K562 (cell line): Measurements from ENCODE around the gene TUBD1. TPM values are rescaled to one million over a fixed set of nuclear protein-coding genes. Genes with fewer than 3 reads are reported as not detected.
A peak's percentile ranks its signal among the peaks of the same experiment; 100 is the strongest.

Source experiments
- ATAC-seq: fragments of 200-7000 bp; cut with Tn5 transposase; 3 replicates; pipeline ENCODE4 v1.9.1; 2020; ENCODE audit warnings: moderate library complexity
- BruUV-seq: library from RNA; stranded (reverse); fragments of 400-500 nt; replicated peaks from 2 replicates; lab custom pipeline; 2021; lab: Mats Ljungman, UMichigan
- CTCF ChIA-PET: fragments of 300-600 bp; formaldehyde crosslinking; extraction: SDS; loops from one replicate; lab custom pipeline; 2021; ENCODE audit warnings: low intra/inter-chr PET ratio; lab: Yijun Ruan, JAX
- POLR2A ChIA-PET: fragments of 300-600, 350-650 bp; sonication (Branson Sonifier 250); formaldehyde crosslinking; extraction: SDS; loops from one replicate; lab custom pipeline; 2021; ENCODE audit warnings: antibody characterized with exemption, inconsistent platforms; lab: Yijun Ruan, JAX
- DNase-seq, 4 experiments: peaks; one replicate each; pipeline versions ENCODE4 v3.0.0 to v3.0.0-alpha.2; 2011 to 2018; ENCODE audit warnings: low spot score in 3 of 4, mixed read lengths in 3 of 4; ENCODE audit errors: extremely low read depth in 1 of 4
- FAIRE-seq: peaks from 2 replicates; lab custom pipeline; 2011; peaks lifted over from hg19 to GRCh38; lab: Jason Lieb, UNC
- H2AFZ ChIP-seq: 2 replicates; pipeline ENCODE4 v1.6.0; 2011; ENCODE audit warnings: low read depth, low read length, control low read depth, inconsistent platforms
- H3K27ac ChIP-seq: fragments of 200-600 bp; 3 replicates; pipeline ENCODE4 v1.8.0; 2011; ENCODE audit warnings: low read depth, mild to moderate bottlenecking, control low read depth, inconsistent platforms, low read length, moderate library complexity, mixed read lengths; ENCODE audit errors: extremely low read depth
- H3K27me3 ChIP-seq, 2 experiments: fragments of 300-600 bp in 1 of 2; 2 replicates in 1 of 2; 3 replicates in 1 of 2; pipeline versions ENCODE4 v1.6.0 to v1.8.0; 2011; ENCODE audit warnings: inconsistent platforms in 2 of 2, low read length in 2 of 2, mild to moderate bottlenecking in 1 of 2, mixed read lengths in 1 of 2, moderate library complexity in 1 of 2; ENCODE audit not compliant: control insufficient read depth in 2 of 2, insufficient read depth in 2 of 2
- H3K36me3 ChIP-seq: fragments of 300-600 bp; 3 replicates; pipeline ENCODE4 v1.8.0; 2011; ENCODE audit warnings: mild to moderate bottlenecking, low read length, inconsistent platforms; ENCODE audit not compliant: control insufficient read depth, insufficient read depth
- H3K4me1 ChIP-seq, 2 experiments: fragments of 200-600 bp in 1 of 2; replicated peaks in 1 of 2; 2 replicates in 1 of 2; 3 replicates in 1 of 2; pipeline versions ENCODE4 v1.5.1 to v1.8.0; 2011; ENCODE audit warnings: inconsistent platforms in 2 of 2, low read length in 2 of 2, mild to moderate bottlenecking in 1 of 2, mixed read lengths in 1 of 2, moderate library complexity in 1 of 2; ENCODE audit not compliant: control insufficient read depth in 2 of 2, insufficient read depth in 2 of 2
- H3K4me2 ChIP-seq: 2 replicates; pipeline ENCODE4 v1.6.1; 2011; ENCODE audit warnings: low read length, control low read depth, inconsistent platforms, mixed read lengths; ENCODE audit not compliant: insufficient read depth
- H3K4me3 ChIP-seq: fragments of 200-600 bp; sonication (generic), shearing (Covaris generic); 2 replicates; pipeline ENCODE4 v1.5.1; 2016; ENCODE audit warnings: control low read depth, inconsistent platforms
- H3K79me2 ChIP-seq: fragments of 200-600 bp; 3 replicates; pipeline ENCODE4 v1.8.0; 2011; ENCODE audit warnings: low read length, inconsistent platforms; ENCODE audit not compliant: control insufficient read depth, insufficient read depth
- H3K9ac ChIP-seq, 2 experiments: 2 replicates each; pipeline versions ENCODE4 v1.6.0 to v1.6.1; 2011; ENCODE audit warnings: low read depth in 2 of 2, low read length in 2 of 2, control low read depth in 1 of 2, inconsistent platforms in 1 of 2, mild to moderate bottlenecking in 1 of 2, mixed read lengths in 1 of 2; ENCODE audit not compliant: insufficient read depth in 1 of 2
- H3K9me1 ChIP-seq: one replicate; pipeline ENCODE4 v1.6.0; 2011; ENCODE audit warnings: inconsistent platforms, mild to moderate bottlenecking, low read length, moderate library complexity; ENCODE audit not compliant: control insufficient read depth, insufficient read depth
- H3K9me3 ChIP-seq: replicated peaks from 2 replicates; pipeline ENCODE4 v1.5.1; 2011; ENCODE audit warnings: low read depth, low read length, inconsistent platforms; ENCODE audit not compliant: control insufficient read depth, insufficient read depth
- H4K20me1 ChIP-seq: replicated peaks from 2 replicates; pipeline ENCODE4 v1.6.1; 2011; ENCODE audit warnings: low read length, inconsistent platforms, mixed read lengths; ENCODE audit not compliant: control insufficient read depth, insufficient read depth
- E2F4 ChIP-seq: sonication (generic); formaldehyde crosslinking; IDR thresholded peaks from 2 replicates; pipeline ENCODE4 v1.8.0; 2022; ENCODE audit warnings: mild to moderate bottlenecking, low read depth, missing genetic modification reagents
- ETS2 ChIP-seq: IDR thresholded peaks from 2 replicates; pipeline ENCODE4 v1.6.1; 2016; ENCODE audit warnings: borderline replicate concordance, missing genetic modification characterization, mild to moderate bottlenecking, moderate library complexity, missing compliant biosample characterization; ENCODE audit not compliant: poor library complexity, severe bottlenecking
- EWSR1 ChIP-seq: fragments of 450-650 bp; IDR thresholded peaks from 2 replicates; pipeline ENCODE4 v1.6.1; 2018; ENCODE audit warnings: borderline replicate concordance, mild to moderate bottlenecking, low read depth, moderate library complexity; ENCODE audit not compliant: partially characterized antibody
- FUS ChIP-seq: fragments of 200-400 bp; formaldehyde crosslinking; optimal IDR thresholded peaks from 2 replicates; pipeline ENCODE3; 2017; ENCODE audit warnings: low read depth, low read length
- IFI16 ChIP-seq: fragments of 250-450 bp; sonication (Bioruptor Pico); IDR thresholded peaks from 2 replicates; pipeline ENCODE4 v2.1.2; 2022; ENCODE audit warnings: mild to moderate bottlenecking, inconsistent platforms
- NFRKB ChIP-seq: fragments of 450-650 bp; IDR thresholded peaks from 2 replicates; pipeline ENCODE4 v1.6.1; 2016; ENCODE audit warnings: low read depth
- ZBTB11 ChIP-seq, 3 experiments: fragments of 200-800 bp in 1 of 3; fragments of 250-450 bp in 1 of 3; fragments of 450-650 bp in 1 of 3; sonication (Bioruptor Pico) in 1 of 3; sonication (Bioruptor generic) in 1 of 3; formaldehyde crosslinking in 1 of 3; IDR thresholded peaks; 2 replicates each; pipeline versions ENCODE4 v1.6.1 to v1.8.0; 2016 to 2022; ENCODE audit warnings: mild to moderate bottlenecking in 2 of 3, missing genetic modification characterization in 2 of 3, missing compliant biosample characterization in 1 of 3, moderate library complexity in 1 of 3
- WGBS: fragments of 100-300 bp; shearing (Covaris generic); methylation state at CpG from one replicate; pipeline ENCODE4 v1.1.6; 2016; ENCODE audit warnings: low coverage, mixed read lengths; ENCODE audit not compliant: insufficient coverage; ENCODE audit errors: missing lambda C conversion rate; 5-methylcytosine and 5-hydroxymethylcytosine counted together
- in situ Hi-C: fragments of 300-500 bp; cut with MboI; formaldehyde crosslinking; loops from 4 replicates; pipeline ENCODE4 v1.15.0; 2018; ENCODE audit warnings: inconsistent platforms, mixed read lengths
- intact Hi-C: fragments of 100-400 bp; cut with micrococcal nuclease; formaldehyde crosslinking; loops from 2 replicates; pipeline ENCODE4 v1.14.2; 2022
- polyA plus RNA-seq, 8 experiments: library from polyadenylated mRNA; depleted of rRNA in 4 of 8; stranded (reverse) in 5 of 8; unstranded in 3 of 8; fragments of >200 nt; fragmentation: Nextera tagmentation in 2 of 8; fragmentation: Illumina TruSeq in 1 of 8; extraction: Ambion mirVana in 2 of 8; extraction: Trizol in 1 of 8; gene quantifications; 2 replicates each; pipeline versions ENCODE4 v1.2.1 to v1.2.3, GENCODE V29; 2011 to 2014; ENCODE audit warnings: inconsistent platforms in 1 of 8, missing spikeins in 1 of 8
- total RNA-seq, 7 experiments: library from RNA; depleted of rRNA in 6 of 7; stranded (reverse); fragments of >200 nt in 6 of 7; fragmentation: Illumina TruSeq in 2 of 7; extraction: Trizol in 2 of 7; gene quantifications; 2 replicates each; pipeline versions ENCODE4 v1.2.1 to v1.2.3, GENCODE V29; 2011 to 2021; ENCODE audit warnings: low replicate concordance in 1 of 7

The TUBD1 gene
- total and polyA plus RNA-seq, 9 of the 15 experiments (the other 6 are each of a cell fraction or from before 2014, with no cell fraction given): 10.8 to 35.3 (median 17.9) TPM

- H3K4me1 ChIP-seq: peaks cover 20 to 42% of the 10 kb centered on the region in 2 experiments
- no peak for ATAC-seq
- H3K9me1 ChIP-seq: no peaks in the 10 kb centered on the region
- H3K79me2 ChIP-seq: peaks cover 1% of the 10 kb centered on the region; the same call in 2 of the 3 replicates
- H2AFZ ChIP-seq: no peak overlapping the region
- no peak overlapping the region for H3K4me3 ChIP-seq
- H4K20me1 ChIP-seq: no peaks in the 10 kb centered on the region
- no peak for DNase-seq
- H3K9ac ChIP-seq: no peak overlapping the region
- H3K27me3 ChIP-seq: no peaks in the 10 kb centered on the region
- intact Hi-C loops: no loop called here
- no peak overlapping the region for H3K27ac ChIP-seq
- no peaks in the 10 kb centered on the region for H3K9me3 ChIP-seq
- TF ChIP-seq ETS2 (no peak), NFRKB (no peak), IFI16 (CRISPR knock-in tag) (no peak), ZBTB11 (CRISPR knock-in tag; IDR thresholded peaks at IDR 0.05) (peak in 1 of 3 experiments; percentile 68; a peak in 1 of 6 replicates), EWSR1 (peak; percentile 15), FUS (no peak), E2F4 (CRISPR knock-in tag) (no peak)
- TF ChIP-seq, all 486 proteins: peak for 2
- POLR2A ChIA-PET: interaction anchor here (1.2 to 3.1 kb wide), 3 partner anchors 10 to 390 kb away, joined by 3 to 12 read pairs (median 3); no protein-coding TSS in a partner anchor
- CTCF ChIA-PET: no interaction called here
- no peak for FAIRE-seq
- in situ Hi-C loops: loop anchor here (5.0 kb wide), 1 partner anchor 91 kb away; no protein-coding TSS in a partner anchor
- H3K4me2 ChIP-seq: no peak overlapping the region
- WGBS: 94% methylated on average over 6 of the region's 6 CpGs
- no TSS peak for BruUV-seq
- no peaks in the 10 kb centered on the region for H3K36me3 ChIP-seq
Observed at GRCh38 chr17:59848385-59848668, 44.4 kb downstream of the TUBD1 start.
